HG03558 (cell line): Measurements from ENCODE around the gene SHISA7.
A peak's percentile ranks its signal among the peaks of the same experiment; 100 is the strongest.
"Not testable (repeated sequence)": the region's sequence is repeated elsewhere in the genome, so short reads cannot be mapped to it uniquely, and the experiment has no call there.

Source experiments
- ATAC-seq: cut with Tn5 transposase; IDR thresholded peaks from one replicate; pipeline ENCODE4 v1.9.1; 2021; ENCODE audit warnings: moderate number of reproducible peaks; ENCODE audit not compliant: unreplicated experiment; ENCODE audit errors: extremely low read depth

Gene SHISA7

GRCh38 chr19:55423225-55424005, 19.7 kb downstream of the SHISA7 start:
- ATAC-seq, result no peak

- ATAC-seq, result not testable (repeated sequence)
Observed at GRCh38 chr19:55421281-55421680, 21.8 kb downstream of the SHISA7 start.

- ATAC-seq, result no peak
Observed at GRCh38 chr19:55419624-55420236, 23.4 kb downstream of the SHISA7 start.

- ATAC-seq, result no peak
Observed at GRCh38 chr19:55419103-55419502, 24.0 kb downstream of the SHISA7 start.

GRCh38 chr19:55418185-55418584, 24.9 kb downstream of the SHISA7 start:
- ATAC-seq, result no peak

- ATAC-seq, result no peak
Observed at GRCh38 chr19:55410168-55410567, 32.9 kb downstream of the SHISA7 start.

GRCh38 chr19:55409179-55409578, 33.9 kb downstream of the SHISA7 start:
- not testable (repeated sequence) for ATAC-seq

GRCh38 chr19:55408533-55408872, 34.6 kb downstream of the SHISA7 start:
- ATAC-seq, result no peak

GRCh38 chr19:55407800-55408532, 35.1 kb downstream of the SHISA7 start:
- peak; percentile 45 for ATAC-seq

GRCh38 chr19:55407550-55407799, 35.6 kb downstream of the SHISA7 start, which contains the start of gene UBE2S:
UBE2S (minus strand) TSS chr19:55407788; CDS start chr19:55407589, 199 bp downstream.
- ATAC-seq, result not testable (repeated sequence)

GRCh38 chr19:55406826-55407549, 36.1 kb downstream of the SHISA7 start:
- peak; percentile 9 for ATAC-seq

- no peak for ATAC-seq
Observed at GRCh38 chr19:55406091-55406825, 36.8 kb downstream of the SHISA7 start.

- ATAC-seq, result no peak
Observed at GRCh38 chr19:55405638-55406037, 37.5 kb downstream of the SHISA7 start.

GRCh38 chr19:55402509-55402908, 40.6 kb downstream of the SHISA7 start:
- ATAC-seq, result no peak

- ATAC-seq, result not testable (repeated sequence)
Observed at GRCh38 chr19:55401390-55401789, 41.7 kb downstream of the SHISA7 start.

GRCh38 chr19:55400281-55401087, 42.6 kb downstream of the SHISA7 start:
- no peak for ATAC-seq

GRCh38 chr19:55398200-55398925, 44.7 kb downstream of the SHISA7 start:
- ATAC-seq, result no peak
